ENCODE measurements around the gene C1orf216. TPM values are rescaled to one million over a fixed set of nuclear protein-coding genes. Genes with fewer than 3 reads are reported as not detected.

C1orf216 gene
- total RNA-seq, 1 experiment from 2014 or later: 13.9 TPM

GRCh38 chr1:35762141-35762540 is 43.5 kb upstream of the C1orf216 start:
- no peaks in the 10 kb centered on the region for H4K20me1 ChIP-seq (ENCODE audit: insufficient read depth)
- DNase-seq (ENCODE audit: low read depth, low spot score) (no peak), ATAC-seq (no peak)
- intact Hi-C loops (cut with micrococcal nuclease): no loop called here
- BruUV-seq (replicated peaks): no TSS peak
- TF ChIP-seq CEBPB (IDR thresholded peaks at IDR 0.05; ENCODE audit: low read depth) (no peak), EZH2 (IDR thresholded peaks at IDR 0.05) (no peak), ZNF274 (IDR thresholded peaks at IDR 0.05; ENCODE audit: low read depth, low read length) (no peak), RAD21 (IDR thresholded peaks at IDR 0.05; ENCODE audit: low read depth) (no peak), TCF7L2 (IDR thresholded peaks at IDR 0.05; ENCODE audit: borderline replicate concordance, extremely low read depth, insufficient read depth, insufficient read length) (no peak), ZBTB33 (IDR thresholded peaks at IDR 0.05; ENCODE audit: extremely low read depth, insufficient replicate concordance, low read length) (no peak), ELF1 (IDR thresholded peaks at IDR 0.05; ENCODE audit: borderline replicate concordance, low read depth) (no peak), JUND (IDR thresholded peaks at IDR 0.05) (no peak), YY1 (IDR thresholded peaks at IDR 0.05; ENCODE audit: extremely low read depth, insufficient replicate concordance, low read depth, low read length) (no peak), SIN3A (IDR thresholded peaks at IDR 0.05; ENCODE audit: low read depth) (no peak), SRF (IDR thresholded peaks at IDR 0.05; ENCODE audit: low read depth) (no peak), POLR2AphosphoS5 (IDR thresholded peaks at IDR 0.05; ENCODE audit: low read depth, low read length) (no peak), ATF3 (IDR thresholded peaks at IDR 0.05) (no peak), REST (IDR thresholded peaks at IDR 0.05; ENCODE audit: low read depth) (no peak)
- no peaks in the 10 kb centered on the region for H3K27me3 ChIP-seq (ENCODE audit: insufficient read depth, low read length)
- H3K9ac ChIP-seq (ENCODE audit: low read length): no peak overlapping the region
- CTCF ChIA-PET: no interaction called here
- peaks cover 21 to 34% of the 10 kb centered on the region in 2 experiments for H3K36me3 ChIP-seq (ENCODE audit: control insufficient read depth in 1 of 2, insufficient read depth in 2 of 2, low read length in 2 of 2)
- RAD21 ChIA-PET (ENCODE audit: low non-redundant PET in 1 of 2, low total read pairs in 2 of 2, uncharacterized antibody in 2 of 2, unreplicated experiment in 2 of 2): no interaction called here
- no peak overlapping the region for H2AFZ ChIP-seq (ENCODE audit: low read depth, low read length, poor library complexity, severe bottlenecking)
- no peak overlapping the region for H3K27ac ChIP-seq (ENCODE audit: low read depth, low read length)
- no peak overlapping the region for H3K4me2 ChIP-seq (ENCODE audit: low read length)
- no peaks in the 10 kb centered on the region for H3K4me1 ChIP-seq (ENCODE audit: control insufficient read depth in 1 of 2, insufficient read depth in 2 of 2, low read length in 2 of 2)
- POLR2A ChIA-PET: no interaction called here
- no peaks in the 10 kb centered on the region for H3K9me3 ChIP-seq (ENCODE audit: control insufficient read depth in 1 of 2, insufficient read depth in 1 of 2, low read depth in 1 of 2, low read length in 2 of 2)
- H3K9me2 ChIP-seq (ENCODE audit: insufficient read depth): no peaks in the 10 kb centered on the region
- H3K4me3 ChIP-seq (replicated peaks in 1 of 2; ENCODE audit: low read depth in 1 of 2, low read length in 2 of 2): no peak overlapping the region
- peaks cover 54% of the 10 kb centered on the region for H3K79me2 ChIP-seq (ENCODE audit: insufficient read depth, low read length)
